GM19328 (cell line): Measurements from ENCODE around the gene HOXC9.

Experiments
- ATAC-seq: cut with Tn5 transposase; IDR thresholded peaks from one replicate; pipeline ENCODE4 v1.9.1; 2021; ENCODE audit warnings: mild to moderate bottlenecking, moderate library complexity; ENCODE audit not compliant: unreplicated experiment

HOXC9 gene

GRCh38 chr12:53986686-53987483, 13.1 kb upstream of the HOXC9 start:
- ATAC-seq: no peak

- ATAC-seq: no peak
Measured at GRCh38 chr12:53987787-53988230, 12.2 kb upstream of the HOXC9 start.

- ATAC-seq: no peak
Measured at GRCh38 chr12:53988541-53989226, 11.3 kb upstream of the HOXC9 start.

- no peak for ATAC-seq
Measured at GRCh38 chr12:53989227-53990113, 10.5 kb upstream of the HOXC9 start.

- no peak for ATAC-seq
Measured at GRCh38 chr12:53990311-53991076, 9.5 kb upstream of the HOXC9 start.

GRCh38 chr12:53991077-53991460, 8.9 kb upstream of the HOXC9 start:
- ATAC-seq: no peak

- ATAC-seq: no peak
Measured at GRCh38 chr12:53992377-53992889, 7.5 kb upstream of the HOXC9 start.

- ATAC-seq: no peak
Measured at GRCh38 chr12:53993162-53994008, 6.6 kb upstream of the HOXC9 start.

- no peak for ATAC-seq
Measured at GRCh38 chr12:53994009-53994263, 6.0 kb upstream of the HOXC9 start.

- no peak for ATAC-seq
Measured at GRCh38 chr12:53994264-53995001, 5.5 kb upstream of the HOXC9 start.

- ATAC-seq: no peak
Measured at GRCh38 chr12:53995002-53995377, 5.0 kb upstream of the HOXC9 start.

GRCh38 chr12:53995378-53996239, 4.4 kb upstream of the HOXC9 start:
- no peak for ATAC-seq

- no peak for ATAC-seq
Measured at GRCh38 chr12:53996240-53997203, 3.4 kb upstream of the HOXC9 start.

- ATAC-seq: no peak
Measured at GRCh38 chr12:53997204-53998109, 2.5 kb upstream of the HOXC9 start.

- no peak for ATAC-seq
Measured at GRCh38 chr12:53998110-53998899, 1.7 kb upstream of the HOXC9 start.
